ENCODE measurements around the gene NOL6. TPM values are rescaled to one million over a fixed set of nuclear protein-coding genes. Genes with fewer than 3 reads are reported as not detected.

Gene NOL6
- total and polyA plus RNA-seq, 2 of the 13 experiments (the other 11 are each of a cell fraction or from before 2014, with no cell fraction given), result 17.0 to 30.2 TPM

- H3K79me2 ChIP-seq (ENCODE audit: insufficient read depth, low read length), result no peaks in the 10 kb centered on the region
- TF ChIP-seq TBP (CRISPR knock-in tag; IDR thresholded peaks at IDR 0.05) (no peak), CREB1 (IDR thresholded peaks at IDR 0.05) (no peak), CREB1 (CRISPR knock-in tag; IDR thresholded peaks at IDR 0.05) (no peak), ZIK1 (CRISPR knock-in tag; IDR thresholded peaks at IDR 0.05; ENCODE audit: borderline replicate concordance, low read depth) (no peak), SIN3A (IDR thresholded peaks at IDR 0.05; ENCODE audit: borderline replicate concordance, low read depth, low read length) (no peak), ZNF24 (IDR thresholded peaks at IDR 0.05) (no peak), ZNF619 (CRISPR knock-in tag; IDR thresholded peaks at IDR 0.05) (no peak), ZNF292 (CRISPR knock-in tag; IDR thresholded peaks at IDR 0.05; ENCODE audit: borderline replicate concordance, low read depth) (no peak), ATF6 (CRISPR knock-in tag; conservative IDR thresholded peaks at IDR 0.05) (no peak), ZBED4 (CRISPR knock-in tag; IDR thresholded peaks at IDR 0.05; ENCODE audit: borderline replicate concordance) (no peak), NFYB (CRISPR knock-in tag; IDR thresholded peaks at IDR 0.05) (no peak), SP5 (CRISPR knock-in tag; IDR thresholded peaks at IDR 0.05; ENCODE audit: borderline replicate concordance, low read depth) (no peak), BRF2 (CRISPR knock-in tag; IDR thresholded peaks at IDR 0.05) (no peak), ZNF792 (CRISPR knock-in tag; IDR thresholded peaks at IDR 0.05) (no peak), POLR2A (IDR thresholded peaks at IDR 0.05; ENCODE audit: insufficient read depth in 1 of 2, low read depth in 2 of 2, low read length in 2 of 2) (no peak), MLLT10 (CRISPR knock-in tag; IDR thresholded peaks at IDR 0.05) (no peak), ZNF558 (CRISPR knock-in tag; IDR thresholded peaks at IDR 0.05; ENCODE audit: borderline replicate concordance) (no peak)
- no peak overlapping the region for H3K4me3 ChIP-seq (replicated peaks in 1 of 3; ENCODE audit: insufficient read depth in 1 of 3, low read depth in 2 of 3, low read length in 3 of 3)
- H2AFZ ChIP-seq (ENCODE audit: low read length), result no peak overlapping the region
- DNase-seq (ENCODE audit: low spot score) (no peak), ATAC-seq (no peak), FAIRE-seq (no peak)
- no peaks in the 10 kb centered on the region for H3K9me3 ChIP-seq (ENCODE audit: low read length)
- no peaks in the 10 kb centered on the region for H3K36me3 ChIP-seq (replicated peaks in 1 of 2; ENCODE audit: control insufficient read depth in 1 of 2, insufficient read depth in 2 of 2, low read length in 2 of 2)
- H3K27me3 ChIP-seq (ENCODE audit: control insufficient read depth in 1 of 2, insufficient read depth in 2 of 2, low read length in 2 of 2), result no peaks in the 10 kb centered on the region
- no TSS peak for BruUV-seq (replicated peaks)
- in situ Hi-C loops (cut with HindIII; ENCODE audit: extremely low pct_ligation_motif_present, low pct_unique_long_range_greater_than_20kb) (no loop called here), intact Hi-C loops (cut with micrococcal nuclease; ENCODE audit: unreplicated experiment) (no loop called here)
- ChIA-PET CTCF (ENCODE audit: low intra/inter-chr PET ratio, low total read pairs) (no interaction called here), POLR2A (no interaction called here)
- H3K4me1 ChIP-seq (ENCODE audit: insufficient read depth, low read length), result no peaks in the 10 kb centered on the region
- WGBS (ENCODE audit: low lambda C conversion rate), result 48% methylated on average over 2 of the region's 2 CpGs
- no peak overlapping the region for H3K4me2 ChIP-seq (ENCODE audit: low read depth, low read length)
- no peak overlapping the region for H3K9ac ChIP-seq (ENCODE audit: insufficient read depth, low read depth, low read length)
- H4K20me1 ChIP-seq (ENCODE audit: insufficient read depth, low read length), result no peaks in the 10 kb centered on the region
- no peak overlapping the region for H3K27ac ChIP-seq (ENCODE audit: extremely low read length, insufficient read depth, low read length)
These were observed 6.4 kb upstream of the NOL6 start for GRCh38 chr9:33480106-33480505.

Data from HepG2 (cell line).